C4-2B (cell line): ENCODE results near the gene MSANTD3.

ENCODE experiments used
- ZFX ChIP-seq: fragments of 450-650 bp; IDR thresholded peaks from 2 replicates; pipeline ENCODE4 v1.6.1; 2017
- TF ChIP-seq, protein P1 (sequence below): fragments of 450-650 bp; conservative IDR thresholded peaks from 2 replicates; pipeline ENCODE4 v1.5.1; 2017; ENCODE audit warnings: mild to moderate bottlenecking

DNA sequence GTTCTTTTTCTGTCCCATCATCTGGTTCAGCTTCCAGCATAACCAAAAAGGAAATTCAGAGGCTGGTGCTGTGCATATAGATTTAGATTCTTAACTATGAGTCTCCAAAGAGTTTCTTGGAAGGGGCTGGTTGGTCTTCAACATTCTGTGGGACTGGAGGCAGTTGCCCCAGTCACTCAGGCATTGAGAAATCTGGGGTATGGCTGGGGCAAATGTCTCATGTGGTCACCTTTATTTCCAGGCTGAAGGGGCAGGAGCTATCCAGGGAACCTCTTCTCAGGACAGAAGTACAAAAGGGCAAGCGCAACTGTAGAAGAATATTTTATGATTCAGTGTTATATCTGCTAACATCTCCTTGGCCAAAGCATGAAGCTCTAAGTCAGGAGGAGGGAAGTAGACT, 30.6 kb downstream of the MSANTD3 start:
- TF ChIP-seq, protein P1, sequence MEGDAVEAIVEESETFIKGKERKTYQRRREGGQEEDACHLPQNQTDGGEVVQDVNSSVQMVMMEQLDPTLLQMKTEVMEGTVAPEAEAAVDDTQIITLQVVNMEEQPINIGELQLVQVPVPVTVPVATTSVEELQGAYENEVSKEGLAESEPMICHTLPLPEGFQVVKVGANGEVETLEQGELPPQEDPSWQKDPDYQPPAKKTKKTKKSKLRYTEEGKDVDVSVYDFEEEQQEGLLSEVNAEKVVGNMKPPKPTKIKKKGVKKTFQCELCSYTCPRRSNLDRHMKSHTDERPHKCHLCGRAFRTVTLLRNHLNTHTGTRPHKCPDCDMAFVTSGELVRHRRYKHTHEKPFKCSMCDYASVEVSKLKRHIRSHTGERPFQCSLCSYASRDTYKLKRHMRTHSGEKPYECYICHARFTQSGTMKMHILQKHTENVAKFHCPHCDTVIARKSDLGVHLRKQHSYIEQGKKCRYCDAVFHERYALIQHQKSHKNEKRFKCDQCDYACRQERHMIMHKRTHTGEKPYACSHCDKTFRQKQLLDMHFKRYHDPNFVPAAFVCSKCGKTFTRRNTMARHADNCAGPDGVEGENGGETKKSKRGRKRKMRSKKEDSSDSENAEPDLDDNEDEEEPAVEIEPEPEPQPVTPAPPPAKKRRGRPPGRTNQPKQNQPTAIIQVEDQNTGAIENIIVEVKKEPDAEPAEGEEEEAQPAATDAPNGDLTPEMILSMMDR, result no peak
- no peak for TF ChIP-seq ZFX
